Spleen (tissue), 11 donors: ENCODE measurements around the gene AHRR. TPM values are rescaled to one million over a fixed set of nuclear protein-coding genes. Genes with fewer than 3 reads are reported as not detected.

Experiments
- DNase-seq: peaks from one replicate; pipeline ENCODE4 v3.0.0-alpha.2; 2020
- H3K27ac ChIP-seq, 8 donors: fragments of 200-600 bp; sonication (generic) in 7 of 8; 1 replicate in 4 of 8; 2 replicates in 4 of 8; pipeline versions ENCODE4 v1.5.0 to v1.8.0; 2016 to 2021; ENCODE audit warnings: inconsistent platforms in 4 of 8, mild to moderate bottlenecking in 4 of 8, moderate library complexity in 1 of 8
- H3K27me3 ChIP-seq, 7 donors: fragments of 200-600 bp; sonication (generic) in 6 of 7; replicated peaks in 1 of 7; 1 replicate in 4 of 7; 2 replicates in 3 of 7; pipeline versions ENCODE4 v1.5.0 to v1.8.0; 2016 to 2021; ENCODE audit warnings: inconsistent platforms in 3 of 7, mild to moderate bottlenecking in 1 of 7
- H3K36me3 ChIP-seq, 6 donors: fragments of 200-600 bp; sonication (generic) in 5 of 6; 1 replicate in 4 of 6; 2 replicates in 2 of 6; pipeline versions ENCODE4 v1.5.0 to v1.8.0; 2016 to 2021; ENCODE audit warnings: inconsistent platforms in 2 of 6
- H3K4me1 ChIP-seq, 6 donors: fragments of 200-600 bp; sonication (generic) in 5 of 6; 1 replicate in 3 of 6; 2 replicates in 3 of 6; pipeline versions ENCODE4 v1.5.0 to v1.8.0; 2016 to 2021; ENCODE audit warnings: inconsistent platforms in 3 of 6
- H3K4me3 ChIP-seq, 8 donors: fragments of 200-600 bp; sonication (generic) in 7 of 8; 1 replicate in 4 of 8; 2 replicates in 4 of 8; pipeline versions ENCODE4 v1.5.0 to v1.8.0; 2016 to 2021; ENCODE audit warnings: inconsistent platforms in 4 of 8, mild to moderate bottlenecking in 4 of 8, moderate library complexity in 2 of 8
- H3K9me3 ChIP-seq, 8 donors: fragments of 200-600 bp; sonication (generic) in 7 of 8; 1 replicate in 4 of 8; 2 replicates in 4 of 8; pipeline versions ENCODE4 v1.5.0 to v1.8.0; 2016 to 2021; ENCODE audit warnings: inconsistent platforms in 4 of 8
- POLR2A ChIP-seq, 3 donors: fragments of 450-650 bp; IDR thresholded peaks; one replicate each; pipeline ENCODE4 v1.5.1; 2017; ENCODE audit warnings: antibody characterized with exemption in 3 of 3, mild to moderate bottlenecking in 1 of 3
- POLR2AphosphoS5 ChIP-seq, 3 donors: sonication (generic); formaldehyde crosslinking; IDR thresholded peaks; one replicate each; pipeline ENCODE4 v1.5.1; 2017; ENCODE audit warnings: antibody characterized with exemption in 3 of 3
- WGBS, 5 donors: extraction: QIAGEN DNeasy Blood & Tissue Kit in 3 of 5; methylation state at CpG; one replicate each; pipeline versions ENCODE4 v1.1.5 to v1.1.7; 2013 to 2018; 5-methylcytosine and 5-hydroxymethylcytosine counted together
- intact Hi-C: fragments of 100-400 bp; cut with DNase I; formaldehyde crosslinking; loops from one replicate; pipeline ENCODE4 v1.15.0; 2023; ENCODE audit warnings: low total_unique reads
- polyA plus RNA-seq, 3 donors: library from polyadenylated mRNA; stranded (reverse); fragments of 200-250 nt; gene quantifications; one replicate each; pipeline ENCODE4 v1.2.1, GENCODE V29; 2013
- total RNA-seq, 7 donors: library from RNA; depleted of rRNA in 3 of 7; stranded (reverse); fragments of >200 nt in 3 of 7; fragmentation: NEBNext Ultra II Directional in 4 of 7; extraction: Animal tissue kit (Norgen Biotek cat#: 25700) in 4 of 7; gene quantifications; one replicate each; pipeline versions ENCODE4 v1.1.0 to v1.2.1, GENCODE V29; 2016 to 2021
- TF ChIP-seq, protein P1 (sequence below), 11 experiments: fragments of 200-600 bp in 7 of 11; fragments of 450-650 bp in 4 of 11; sonication (generic) in 4 of 11; IDR thresholded peaks in 8 of 11; conservative IDR thresholded peaks in 3 of 11; 1 replicate in 7 of 11; 2 replicates in 4 of 11; pipeline versions ENCODE4 v1.4.0 to v1.8.0; 2016 to 2021; ENCODE audit warnings: antibody characterized with exemption in 11 of 11, inconsistent platforms in 4 of 11, mild to moderate bottlenecking in 1 of 11
- donor health status: healthy with polysubstance abuse.
- donor health status: DM: no; HTN: no; CAD: no; lungs with moderate emphysema.
- donor health status: DM: no; HTN: no; CAD: no.
- donor health status: Bipolar disorder and iron deficiency.
- donor health status: healthy.
- donor health status: DM: no; HTN: no; CAD: no.
- donor health status: DM: yes; HTN: yes; CAD: no.

The AHRR gene
- total and polyA plus RNA-seq, 10 donors = 0.96 to 28.5 (median 13.2) TPM

- peak; percentile 69 for DNase-seq
- Histone ChIP-seq H3K4me3 (no peak overlapping the region), H3K27ac (no peak overlapping the region), H3K27me3 (peaks cover 0 to 60% (median 17%) of the 10 kb centered on the region in 7 donors), H3K36me3 (no peaks in the 10 kb centered on the region), H3K4me1 (peaks cover 0 to 34% (median 18%) of the 10 kb centered on the region in 6 donors), H3K9me3 (no peaks in the 10 kb centered on the region)
- intact Hi-C loops = no loop called here
- 83 to 89% (median 85%) methylated on average over 15 to 19 of the region's 19 CpGs for WGBS, 5 donors
- TF ChIP-seq, protein P1, sequence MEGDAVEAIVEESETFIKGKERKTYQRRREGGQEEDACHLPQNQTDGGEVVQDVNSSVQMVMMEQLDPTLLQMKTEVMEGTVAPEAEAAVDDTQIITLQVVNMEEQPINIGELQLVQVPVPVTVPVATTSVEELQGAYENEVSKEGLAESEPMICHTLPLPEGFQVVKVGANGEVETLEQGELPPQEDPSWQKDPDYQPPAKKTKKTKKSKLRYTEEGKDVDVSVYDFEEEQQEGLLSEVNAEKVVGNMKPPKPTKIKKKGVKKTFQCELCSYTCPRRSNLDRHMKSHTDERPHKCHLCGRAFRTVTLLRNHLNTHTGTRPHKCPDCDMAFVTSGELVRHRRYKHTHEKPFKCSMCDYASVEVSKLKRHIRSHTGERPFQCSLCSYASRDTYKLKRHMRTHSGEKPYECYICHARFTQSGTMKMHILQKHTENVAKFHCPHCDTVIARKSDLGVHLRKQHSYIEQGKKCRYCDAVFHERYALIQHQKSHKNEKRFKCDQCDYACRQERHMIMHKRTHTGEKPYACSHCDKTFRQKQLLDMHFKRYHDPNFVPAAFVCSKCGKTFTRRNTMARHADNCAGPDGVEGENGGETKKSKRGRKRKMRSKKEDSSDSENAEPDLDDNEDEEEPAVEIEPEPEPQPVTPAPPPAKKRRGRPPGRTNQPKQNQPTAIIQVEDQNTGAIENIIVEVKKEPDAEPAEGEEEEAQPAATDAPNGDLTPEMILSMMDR (IDR thresholded peaks at IDR 0.05 in 8 of 11, conservative IDR thresholded peaks at IDR 0.05 in 3 of 11) = no peak
- TF ChIP-seq POLR2A (IDR thresholded peaks at IDR 0.05) (no peak), POLR2AphosphoS5 (IDR thresholded peaks at IDR 0.05) (no peak)
Observed at GRCh38 chr5:374631-375335, 53.3 kb downstream of the AHRR start.

DNA sequence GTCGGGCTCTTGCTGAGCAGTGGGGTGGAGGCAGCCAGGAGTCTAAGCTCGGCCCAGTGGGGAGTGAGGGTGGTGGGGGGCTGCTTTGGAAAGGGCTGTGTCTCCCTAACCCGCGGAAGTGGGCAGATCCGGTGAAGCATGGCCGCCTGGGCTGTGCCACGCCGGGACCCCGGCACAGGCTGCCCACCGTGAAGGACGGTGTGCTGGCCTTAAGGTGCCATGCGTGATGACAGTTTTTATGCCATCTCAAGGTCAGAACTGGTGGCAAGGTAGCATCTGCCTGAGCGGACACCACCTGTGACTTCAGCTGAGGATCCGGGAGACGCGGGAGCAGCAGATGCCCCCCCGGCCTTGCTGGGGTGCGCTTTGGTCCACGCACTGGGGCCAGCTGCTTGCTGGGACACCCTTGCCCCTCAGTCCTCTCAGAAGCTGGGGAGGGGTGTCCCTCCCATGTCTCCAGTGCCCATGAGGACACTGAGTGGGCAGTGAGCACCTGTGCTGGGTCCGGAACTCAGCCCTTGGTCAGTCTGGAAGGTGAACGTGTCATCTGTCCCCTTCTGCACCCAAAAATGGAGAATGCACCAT lies 53.9 kb downstream of the AHRR start:
- peak; percentile 69 for DNase-seq
- Histone ChIP-seq H3K27ac (no peak overlapping the region), H3K36me3 (no peaks in the 10 kb centered on the region), H3K4me1 (peaks cover 0 to 33% (median 18%) of the 10 kb centered on the region in 6 donors), H3K4me3 (no peak overlapping the region), H3K9me3 (no peaks in the 10 kb centered on the region), H3K27me3 (peaks cover 0 to 54% (median 17%) of the 10 kb centered on the region in 7 donors)
- 91 to 99% (median 94%) methylated on average over 12 to 21 of the region's 21 CpGs for WGBS, 5 donors
- intact Hi-C loops = no loop called here
- TF ChIP-seq, protein P1 (IDR thresholded peaks at IDR 0.05 in 8 of 11, conservative IDR thresholded peaks at IDR 0.05 in 3 of 11) = no peak
- TF ChIP-seq POLR2AphosphoS5 (IDR thresholded peaks at IDR 0.05) (no peak), POLR2A (IDR thresholded peaks at IDR 0.05) (no peak)

DNA sequence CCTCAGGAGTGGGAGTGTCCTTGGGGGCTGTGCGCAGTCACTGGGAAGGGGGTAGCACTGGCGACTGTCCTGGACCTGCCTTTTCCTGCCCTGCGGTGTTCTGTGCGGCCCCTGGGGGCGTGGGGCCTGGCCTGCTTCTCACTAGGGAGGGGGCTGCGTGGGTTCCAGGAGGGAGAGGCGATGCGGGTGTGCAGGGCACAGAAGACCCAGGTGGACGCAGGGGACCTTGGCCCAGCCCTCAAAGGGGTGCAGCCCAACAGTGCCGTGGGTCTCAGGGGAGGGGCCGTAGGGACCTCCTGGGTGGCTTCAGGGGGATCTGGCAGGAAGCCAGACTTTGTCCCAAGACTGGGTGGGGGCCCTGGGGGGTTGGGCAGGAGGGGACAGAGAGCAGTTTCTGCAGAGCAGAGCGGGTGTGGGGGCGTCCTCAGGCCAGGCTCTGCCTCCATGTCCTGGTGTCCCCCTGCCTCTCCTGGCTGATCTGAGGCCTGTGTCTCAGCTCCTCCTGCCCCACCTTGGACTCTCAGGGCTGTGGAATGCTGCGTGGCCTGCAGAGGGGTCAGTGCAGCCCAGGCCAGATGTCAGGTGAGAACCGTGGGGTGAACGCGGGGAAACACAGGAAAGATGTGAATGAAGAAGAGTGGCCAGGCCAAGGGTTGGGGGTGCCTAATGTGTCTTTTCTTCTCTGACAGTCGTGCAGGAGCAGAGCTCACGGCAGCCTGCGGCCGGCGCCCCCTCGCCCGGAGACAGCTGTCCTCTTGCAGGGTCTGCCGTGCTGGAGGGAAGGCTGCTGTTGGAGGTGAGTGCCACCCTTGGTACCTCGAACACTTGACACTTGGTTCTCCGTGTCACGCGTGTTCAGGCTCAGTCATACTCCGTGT lies 54.6 kb downstream of the AHRR start:
- peak; percentile 67 for DNase-seq
- TF ChIP-seq, protein P1 (IDR thresholded peaks at IDR 0.05 in 8 of 11, conservative IDR thresholded peaks at IDR 0.05 in 3 of 11) = no peak
- TF ChIP-seq POLR2A (IDR thresholded peaks at IDR 0.05) = no peak
- no peak for TF ChIP-seq POLR2AphosphoS5 (IDR thresholded peaks at IDR 0.05)
- 87 to 96% (median 92%) methylated on average over 21 to 30 of the region's 30 CpGs for WGBS, 5 donors

More for the DNA sequence above, 54.6 kb downstream of the AHRR start:
- no peaks in the 10 kb centered on the region for H3K9me3 ChIP-seq
- no peaks in the 10 kb centered on the region for H3K36me3 ChIP-seq
- H3K4me3 ChIP-seq = no peak overlapping the region
- intact Hi-C loops = no loop called here
- no peak overlapping the region for H3K27ac ChIP-seq
- H3K4me1 ChIP-seq = peaks cover 0 to 33% (median 18%) of the 10 kb centered on the region in 6 donors
- peaks cover 0 to 48% (median 17%) of the 10 kb centered on the region in 7 donors for H3K27me3 ChIP-seq
